Kidney (tissue), 14 donors: ENCODE data around the gene PAK1. TPM values are rescaled to one million over a fixed set of nuclear protein-coding genes. Genes with fewer than 3 reads are reported as not detected.

Experiments used
- DNase-seq, 5 donors: peaks; one replicate each; pipeline ENCODE4 v3.0.0-alpha.2; 2013 to 2020
- FAIRE-seq: peaks from 2 replicates; lab custom pipeline; 2012; peaks lifted over from hg19 to GRCh38; lab: Jason Lieb, UNC
- H3K27ac ChIP-seq, 2 donors: one replicate each; pipeline ENCODE4 v1.7.0; 2013; ENCODE audit warnings: low read depth in 2 of 2, low read length in 2 of 2, inconsistent platforms in 1 of 2
- H3K27me3 ChIP-seq: one replicate; pipeline ENCODE4 v1.7.1; 2013; ENCODE audit warnings: low read length, inconsistent platforms; ENCODE audit not compliant: control insufficient read depth, insufficient read depth
- H3K36me3 ChIP-seq, 3 donors: one replicate each; pipeline versions ENCODE4 v1.7.0 to v1.7.1; 2013; ENCODE audit warnings: low read length in 3 of 3, control low read depth in 1 of 3, inconsistent platforms in 1 of 3; ENCODE audit not compliant: insufficient read depth in 3 of 3, control insufficient read depth in 2 of 3
- H3K4me1 ChIP-seq, 3 donors: one replicate each; pipeline versions ENCODE4 v1.7.0 to v1.7.1; 2013; ENCODE audit warnings: low read length in 3 of 3, inconsistent platforms in 1 of 3, low read depth in 1 of 3; ENCODE audit not compliant: control insufficient read depth in 2 of 3, insufficient read depth in 2 of 3
- H3K4me3 ChIP-seq, 3 donors: one replicate each; pipeline versions ENCODE4 v1.7.0 to v1.8.1; 2013; ENCODE audit warnings: low read length in 3 of 3, control low read depth in 1 of 3, inconsistent platforms in 1 of 3
- H3K9ac ChIP-seq, 3 donors: one replicate each; pipeline versions ENCODE4 v1.7.0 to v1.7.1; 2013; ENCODE audit warnings: low read length in 3 of 3, control low read depth in 1 of 3, inconsistent platforms in 1 of 3
- H3K9me3 ChIP-seq, 3 donors: one replicate each; pipeline versions ENCODE4 v1.7.0 to v1.7.1; 2013; ENCODE audit warnings: low read length in 3 of 3, control low read depth in 1 of 3, inconsistent platforms in 1 of 3; ENCODE audit not compliant: control insufficient read depth in 2 of 3, insufficient read depth in 1 of 3
- CTCF ChIP-seq: IDR thresholded peaks from 3 replicates; pipeline ENCODE4 v1.5.1; 2012; ENCODE audit warnings: mild to moderate bottlenecking, moderate library complexity, borderline replicate concordance; ENCODE audit not compliant: insufficient read depth; ENCODE audit errors: extremely low read depth
- intact Hi-C: fragments of 100-400 bp; cut with DNase I; formaldehyde crosslinking; loops from one replicate; pipeline ENCODE4 v1.11.1; 2022
- polyA plus RNA-seq: library from polyadenylated mRNA; stranded (reverse); fragments of 350-450 nt; fragmentation: Illumina TruSeq; extraction: RNeasy Lipid Tissue Mini Kit (QIAGEN cat#74804); gene quantifications from one replicate; pipeline ENCODE4 v1.2.3, GENCODE V29; 2014; ENCODE audit warnings: low read depth, low replicate concordance; ENCODE audit not compliant: insufficient read depth
- total RNA-seq: library from RNA; stranded (reverse); fragmentation: NEBNext Ultra II Directional; extraction: Animal tissue kit (Norgen Biotek cat#: 25700); gene quantifications from one replicate; pipeline ENCODE4 v1.2.1, GENCODE V29; 2021
- donor health status: control.
- donor health status: control.
- donor health status: control.
- donor health status: control.
- donor health status: control.
- donor health status: DM: yes; HTN: yes; CAD: no.
- donor health status: Normal renal cell carcinoma (clear cell type).

The PAK1 gene
- total and polyA plus RNA-seq, 2 donors from 2014 or later, result 22.2 to 29.1 TPM

- Histone ChIP-seq H3K4me1 (peaks cover 0 to 7% (median 5%) of the 10 kb centered on the region in 3 donors), H3K4me3 (no peak overlapping the region), H3K9ac (no peak overlapping the region), H3K36me3 (no peaks in the 10 kb centered on the region), H3K27me3 (no peaks in the 10 kb centered on the region), H3K9me3 (no peaks in the 10 kb centered on the region), H3K27ac (no peak overlapping the region)
- FAIRE-seq, result no peak
- intact Hi-C loops, result no loop called here
- TF ChIP-seq CTCF, result no peak
- DNase-seq, result no peak
Measured at GRCh38 chr11:77470504-77470903, 3.4 kb downstream of the PAK1 start.

GRCh38 chr11:77468527-77468926 lies 5.4 kb downstream of the PAK1 start:
- H3K9me3 ChIP-seq, result no peaks in the 10 kb centered on the region
- no peak overlapping the region for H3K9ac ChIP-seq
- DNase-seq, result no peak
- no peaks in the 10 kb centered on the region for H3K36me3 ChIP-seq
- intact Hi-C loops, result no loop called here
- H3K27me3 ChIP-seq, result no peaks in the 10 kb centered on the region
- H3K4me3 ChIP-seq, result no peak overlapping the region
- no peak for FAIRE-seq
- H3K27ac ChIP-seq, result no peak overlapping the region
- TF ChIP-seq CTCF, result no peak
- peaks cover 0 to 7% (median 5%) of the 10 kb centered on the region in 3 donors for H3K4me1 ChIP-seq

- Histone ChIP-seq H3K27ac (no peak overlapping the region), H3K4me3 (no peak overlapping the region), H3K4me1 (peaks cover 0 to 7% (median 5%) of the 10 kb centered on the region in 3 donors), H3K9ac (no peak overlapping the region), H3K9me3 (no peaks in the 10 kb centered on the region), H3K27me3 (no peaks in the 10 kb centered on the region), H3K36me3 (no peaks in the 10 kb centered on the region)
- TF ChIP-seq CTCF, result no peak
- FAIRE-seq, result no peak
- no peak for DNase-seq
- intact Hi-C loops, result no loop called here
Measured at GRCh38 chr11:77467993-77468392, 5.9 kb downstream of the PAK1 start.

GRCh38 chr11:77467233-77467632 lies 6.7 kb downstream of the PAK1 start:
- Histone ChIP-seq H3K4me1 (peaks cover 0 to 6% (median 2%) of the 10 kb centered on the region in 3 donors), H3K27ac (no peak overlapping the region), H3K9ac (no peak overlapping the region), H3K4me3 (no peak overlapping the region), H3K9me3 (no peaks in the 10 kb centered on the region), H3K36me3 (no peaks in the 10 kb centered on the region), H3K27me3 (no peaks in the 10 kb centered on the region)
- no peak for DNase-seq
- no peak for FAIRE-seq
- TF ChIP-seq CTCF, result no peak
- intact Hi-C loops, result no loop called here
